CD14-positive monocyte (primary cell): ENCODE measurements around the gene KIF2A. TPM values are rescaled to one million over a fixed set of nuclear protein-coding genes. Genes with fewer than 3 reads are reported as not detected.

ENCODE experiments used
- DNase-seq, 3 donors: peaks; one replicate each; pipeline ENCODE4 v3.0.0-alpha.2; 2011 to 2022
- H2AFZ ChIP-seq: 2 replicates; pipeline ENCODE4 v1.6.0; 2012; ENCODE audit warnings: mild to moderate bottlenecking, low read depth, low read length, inconsistent platforms; ENCODE audit not compliant: insufficient read depth, poor library complexity, severe bottlenecking
- H3K27ac ChIP-seq, 2 donors: 1 replicate in 1 of 2; 2 replicates in 1 of 2; pipeline ENCODE4 v1.5.1; 2012 to 2013; ENCODE audit warnings: low read length in 2 of 2, control low read depth in 1 of 2, inconsistent platforms in 1 of 2, low read depth in 1 of 2, mild to moderate bottlenecking in 1 of 2
- H3K27me3 ChIP-seq, 2 donors: one replicate each; pipeline versions ENCODE4 v1.6.0 to v1.6.1; 2011 to 2013; ENCODE audit warnings: low read length in 2 of 2; ENCODE audit not compliant: control insufficient read depth in 2 of 2, insufficient read depth in 2 of 2
- H3K36me3 ChIP-seq, 2 donors: replicated peaks in 1 of 2; 1 replicate in 1 of 2; 2 replicates in 1 of 2; pipeline versions ENCODE4 v1.5.1 to v1.6.1; 2012 to 2013; ENCODE audit warnings: low read length in 2 of 2, control low read depth in 1 of 2, inconsistent platforms in 1 of 2, mild to moderate bottlenecking in 1 of 2; ENCODE audit not compliant: insufficient read depth in 2 of 2, control insufficient read depth in 1 of 2
- H3K4me1 ChIP-seq, 2 donors: 1 replicate in 1 of 2; 2 replicates in 1 of 2; pipeline versions ENCODE4 v1.5.1 to v1.6.1; 2012 to 2013; ENCODE audit warnings: low read length in 2 of 2, control low read depth in 1 of 2, inconsistent platforms in 1 of 2, mild to moderate bottlenecking in 1 of 2, moderate library complexity in 1 of 2; ENCODE audit not compliant: insufficient read depth in 2 of 2, control insufficient read depth in 1 of 2
- H3K4me2 ChIP-seq: replicated peaks from 2 replicates; pipeline ENCODE3; 2012; ENCODE audit warnings: low read length, moderate library complexity, mild to moderate bottlenecking; ENCODE audit not compliant: poor library complexity, severe bottlenecking; ENCODE audit errors: extremely low read depth
- H3K4me3 ChIP-seq, 3 experiments: fragments of 200-600 bp in 1 of 3; sonication (generic) in 1 of 3; replicated peaks in 1 of 3; 1 replicate in 2 of 3; 2 replicates in 1 of 3; pipeline ENCODE4 v1.5.1; 2011 to 2013; ENCODE audit warnings: low read length in 3 of 3, mild to moderate bottlenecking in 3 of 3, control low read depth in 2 of 3, low read depth in 2 of 3, inconsistent platforms in 1 of 3, moderate library complexity in 1 of 3
- H3K79me2 ChIP-seq: 2 replicates; pipeline ENCODE4 v1.6.0; 2012; ENCODE audit warnings: mild to moderate bottlenecking, control low read depth, inconsistent platforms, low read length, moderate library complexity; ENCODE audit not compliant: insufficient read depth
- H3K9ac ChIP-seq: 2 replicates; pipeline ENCODE4 v1.6.0; 2017; ENCODE audit warnings: low read length, mild to moderate bottlenecking; ENCODE audit not compliant: insufficient read depth, poor library complexity, severe bottlenecking
- H3K9me3 ChIP-seq, 2 donors: replicated peaks in 1 of 2; 1 replicate in 1 of 2; 2 replicates in 1 of 2; pipeline versions ENCODE4 v1.5.1 to v1.6.1; 2012 to 2013; ENCODE audit warnings: low read length in 2 of 2, control low read depth in 1 of 2; ENCODE audit not compliant: control insufficient read depth in 1 of 2, insufficient read depth in 1 of 2
- H4K20me1 ChIP-seq: 2 replicates; pipeline ENCODE4 v1.6.0; 2012; ENCODE audit warnings: mild to moderate bottlenecking, low read length, control low read depth, moderate library complexity; ENCODE audit not compliant: insufficient read depth
- H3K27ac Mint-ChIP-seq, 7 donors: one replicate each; pipeline ENCODE4 v1.8.0; 2020; ENCODE audit warnings: mild to moderate bottlenecking in 7 of 7, mixed read lengths in 7 of 7, moderate library complexity in 6 of 7, inconsistent platforms in 2 of 7
- H3K27me3 Mint-ChIP-seq, 3 donors: one replicate each; pipeline ENCODE4 v1.8.0; 2021 to 2022; ENCODE audit warnings: low read depth in 3 of 3, mild to moderate bottlenecking in 3 of 3, mixed read lengths in 3 of 3, moderate library complexity in 3 of 3, inconsistent platforms in 1 of 3
- H3K36me3 Mint-ChIP-seq, 2 donors: one replicate each; pipeline ENCODE4 v1.8.0; 2020; ENCODE audit warnings: mixed read lengths in 2 of 2, inconsistent platforms in 1 of 2, mild to moderate bottlenecking in 1 of 2
- H3K4me1 Mint-ChIP-seq: one replicate; pipeline ENCODE4 v1.8.0; 2020; ENCODE audit warnings: mild to moderate bottlenecking, mixed read lengths
- H3K4me3 Mint-ChIP-seq, 2 donors: one replicate each; pipeline ENCODE4 v1.8.0; 2020; ENCODE audit warnings: mild to moderate bottlenecking in 2 of 2, mixed read lengths in 2 of 2, moderate library complexity in 1 of 2
- H3K9me3 Mint-ChIP-seq, 7 donors: one replicate each; pipeline ENCODE4 v1.8.0; 2020 to 2022; ENCODE audit warnings: mixed read lengths in 7 of 7, mild to moderate bottlenecking in 6 of 7, moderate library complexity in 6 of 7, inconsistent platforms in 2 of 7
- WGBS: methylation state at CpG from one replicate; pipeline ENCODE4 v1.1.5; 2013; ENCODE audit warnings: missing lambda C conversion rate; ENCODE audit not compliant: insufficient coverage; 5-methylcytosine and 5-hydroxymethylcytosine counted together
- intact Hi-C, 2 donors: fragments of 100-400 bp; cut with micrococcal nuclease; formaldehyde crosslinking; loops; one replicate each; pipeline versions ENCODE4 v1.15.0 to v1.15.1; 2023
- polyA plus RNA-seq, 3 donors: library from polyadenylated mRNA; depleted of rRNA in 1 of 3; unstranded in 2 of 3; stranded (reverse) in 1 of 3; fragments of 300-500 nt in 2 of 3; fragments of >200 nt in 1 of 3; fragmentation: Illumina TruSeq in 2 of 3; gene quantifications; 1 replicate in 2 of 3; 2 replicates in 1 of 3; pipeline ENCODE4 v1.2.3, GENCODE V29; 2012 to 2021
- TF ChIP-seq, protein P1 (sequence below): fragments of 200-600 bp; IDR thresholded peaks from one replicate; pipeline ENCODE4 v1.8.0; 2022; ENCODE audit warnings: antibody characterized with exemption, mild to moderate bottlenecking

Gene KIF2A
- polyA plus RNA-seq, 3 donors: 9.7 to 24.6 (median 21.7) TPM

DNA sequence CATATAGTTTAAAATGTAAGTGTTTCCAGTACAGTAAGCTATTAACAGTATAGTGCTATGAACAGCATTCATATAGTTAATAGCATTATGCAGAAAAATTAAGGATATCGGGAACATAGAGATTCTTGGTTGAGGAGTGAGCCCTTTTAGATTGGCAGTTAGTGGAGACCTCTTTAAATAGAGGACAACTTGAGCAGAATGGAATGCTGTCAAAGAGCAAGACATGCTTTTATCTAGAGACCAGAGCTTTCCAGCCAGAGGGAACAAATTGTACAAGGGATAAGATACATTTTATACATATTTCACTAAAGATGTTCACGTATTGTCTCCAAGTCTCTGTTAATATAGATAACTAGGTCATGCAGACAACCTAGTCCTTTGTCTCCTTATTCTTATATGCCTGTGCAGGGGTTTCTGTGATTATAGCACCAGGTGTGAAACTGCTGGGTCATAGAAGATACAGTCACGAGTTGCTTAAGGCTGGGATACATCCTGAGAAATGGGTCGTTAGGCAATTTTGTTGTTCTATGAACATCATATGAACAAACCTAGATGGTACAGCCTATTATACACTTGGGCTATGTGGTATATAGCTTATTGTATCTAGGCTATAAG, 112.6 kb downstream of the KIF2A start:
- Mint-ChIP-seq H3K27ac (no peak overlapping the region), H3K4me3 (no peak overlapping the region), H3K36me3 (peaks cover 0 to 16% of the 10 kb centered on the region in 2 donors), H3K9me3 (no peaks in the 10 kb centered on the region), H3K27me3 (no peaks in the 10 kb centered on the region), H3K4me1 (peaks cover 2% of the 10 kb centered on the region)
- intact Hi-C loops: no loop called here
- no peak for DNase-seq
- no peaks in the 10 kb centered on the region for H3K9me3 ChIP-seq
- no CpG with 5 or more reads among the region's 4 CpGs for WGBS
- H3K4me2 ChIP-seq: no peak overlapping the region
- H3K27ac ChIP-seq: no peak overlapping the region
- peaks cover 75% of the 10 kb centered on the region for H3K79me2 ChIP-seq
- peaks cover 0 to 9% of the 10 kb centered on the region in 2 donors for H3K36me3 ChIP-seq
- H3K9ac ChIP-seq: no peak overlapping the region
- peaks cover 1 to 4% of the 10 kb centered on the region in 2 donors for H3K4me1 ChIP-seq
- H3K27me3 ChIP-seq: no peaks in the 10 kb centered on the region
- H2AFZ ChIP-seq: no peak overlapping the region
- no peaks in the 10 kb centered on the region for H4K20me1 ChIP-seq
- TF ChIP-seq, protein P1, sequence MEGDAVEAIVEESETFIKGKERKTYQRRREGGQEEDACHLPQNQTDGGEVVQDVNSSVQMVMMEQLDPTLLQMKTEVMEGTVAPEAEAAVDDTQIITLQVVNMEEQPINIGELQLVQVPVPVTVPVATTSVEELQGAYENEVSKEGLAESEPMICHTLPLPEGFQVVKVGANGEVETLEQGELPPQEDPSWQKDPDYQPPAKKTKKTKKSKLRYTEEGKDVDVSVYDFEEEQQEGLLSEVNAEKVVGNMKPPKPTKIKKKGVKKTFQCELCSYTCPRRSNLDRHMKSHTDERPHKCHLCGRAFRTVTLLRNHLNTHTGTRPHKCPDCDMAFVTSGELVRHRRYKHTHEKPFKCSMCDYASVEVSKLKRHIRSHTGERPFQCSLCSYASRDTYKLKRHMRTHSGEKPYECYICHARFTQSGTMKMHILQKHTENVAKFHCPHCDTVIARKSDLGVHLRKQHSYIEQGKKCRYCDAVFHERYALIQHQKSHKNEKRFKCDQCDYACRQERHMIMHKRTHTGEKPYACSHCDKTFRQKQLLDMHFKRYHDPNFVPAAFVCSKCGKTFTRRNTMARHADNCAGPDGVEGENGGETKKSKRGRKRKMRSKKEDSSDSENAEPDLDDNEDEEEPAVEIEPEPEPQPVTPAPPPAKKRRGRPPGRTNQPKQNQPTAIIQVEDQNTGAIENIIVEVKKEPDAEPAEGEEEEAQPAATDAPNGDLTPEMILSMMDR: no peak
- H3K4me3 ChIP-seq: no peak overlapping the region

DNA sequence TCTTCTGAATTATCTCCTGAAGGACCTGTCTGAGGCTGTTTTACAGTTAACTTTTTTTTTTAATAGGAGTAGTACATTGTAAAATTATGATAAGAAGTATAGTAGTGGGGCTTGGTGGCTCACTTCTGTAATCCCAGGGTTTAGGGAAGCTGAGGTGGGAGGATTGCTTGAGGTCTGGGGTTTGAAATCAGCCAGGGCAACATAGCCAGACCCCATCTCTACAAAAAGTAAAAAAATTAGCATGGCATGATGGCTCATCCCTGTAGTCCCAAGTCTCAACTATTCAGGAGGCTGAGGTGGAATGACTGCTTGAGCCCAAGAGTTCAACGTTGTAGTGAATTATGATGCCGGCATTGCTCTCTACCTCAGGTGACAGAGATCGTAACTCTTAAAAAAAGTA, 113.6 kb downstream of the KIF2A start:
- Mint-ChIP-seq H3K36me3 (peaks cover 0 to 20% of the 10 kb centered on the region in 2 donors), H3K27me3 (no peaks in the 10 kb centered on the region), H3K4me1 (no peaks in the 10 kb centered on the region), H3K4me3 (no peak overlapping the region), H3K9me3 (peaks cover 0 to 5% (median 2%) of the 10 kb centered on the region in 7 donors), H3K27ac (peak overlapping the region in 3 of 7 donors; percentile 8 to 41 (median 27))
- Histone ChIP-seq H3K9me3 (no peaks in the 10 kb centered on the region), H3K4me2 (no peak overlapping the region), H3K9ac (no peak overlapping the region), H3K27ac (no peak overlapping the region), H3K27me3 (no peaks in the 10 kb centered on the region), H3K36me3 (peaks cover 0 to 9% of the 10 kb centered on the region in 2 donors), H3K79me2 (peaks cover 75% of the 10 kb centered on the region), H3K4me3 (no peak overlapping the region), H3K4me1 (no peaks in the 10 kb centered on the region), H2AFZ (no peak overlapping the region), H4K20me1 (no peaks in the 10 kb centered on the region)
- 100% methylated on average over 3 of the region's 3 CpGs for WGBS
- no peak for DNase-seq
- intact Hi-C loops: no loop called here
- TF ChIP-seq, protein P1: no peak
